Neural progenitor cell (in vitro differentiated cells): ENCODE measurements around the gene ANO4. TPM values are rescaled to one million over a fixed set of nuclear protein-coding genes. Genes with fewer than 3 reads are reported as not detected.

Experiments used
- DNase-seq: peaks from one replicate; pipeline ENCODE4 v3.0.0-alpha.2; 2016; ENCODE audit warnings: low spot score
- H2AFZ ChIP-seq: fragments of 200-600 bp; sonication (generic); replicated peaks from 2 replicates; pipeline ENCODE4 v1.6.1; 2016; ENCODE audit warnings: antibody characterized with exemption
- H3F3A ChIP-seq: fragments of 200-600 bp; sonication (generic); 2 replicates; pipeline ENCODE4 v1.6.1; 2016; ENCODE audit warnings: antibody characterized with exemption, low read depth
- H3K27ac ChIP-seq: fragments of 200-600 bp; sonication (generic); 2 replicates; pipeline ENCODE4 v1.5.1; 2016; ENCODE audit warnings: mild to moderate bottlenecking
- H3K27me3 ChIP-seq: fragments of 200-600 bp; sonication (generic); 2 replicates; pipeline ENCODE4 v1.6.1; 2016; ENCODE audit warnings: mild to moderate bottlenecking, moderate library complexity
- H3K36me3 ChIP-seq: fragments of 200-600 bp; sonication (generic); 2 replicates; pipeline ENCODE4 v1.5.1; 2016
- H3K4me1 ChIP-seq: fragments of 200-600 bp; sonication (generic); 2 replicates; pipeline ENCODE4 v1.6.1; 2016; ENCODE audit warnings: mixed run types
- H3K4me2 ChIP-seq: fragments of 200-600 bp; sonication (generic); 2 replicates; pipeline ENCODE4 v1.6.1; 2016
- H3K4me3 ChIP-seq: fragments of 200-600 bp; sonication (generic); 2 replicates; pipeline ENCODE4 v1.5.1; 2016
- H3K79me2 ChIP-seq: fragments of 200-600 bp; sonication (generic); 2 replicates; pipeline ENCODE4 v1.6.1; 2016; ENCODE audit warnings: low read depth
- H3K9ac ChIP-seq: fragments of 200-600 bp; sonication (generic); 2 replicates; pipeline ENCODE4 v1.6.1; 2016
- H3K9me3 ChIP-seq: fragments of 200-600 bp; sonication (generic); 2 replicates; pipeline ENCODE4 v1.5.1; 2016; ENCODE audit warnings: low read depth
- H4K20me1 ChIP-seq: fragments of 200-600 bp; sonication (generic); 2 replicates; pipeline ENCODE4 v1.6.1; 2016; ENCODE audit warnings: low read depth
- H3K27ac Mint-ChIP-seq: 3 replicates; pipeline ENCODE4 v1.8.0; 2021; ENCODE audit warnings: mixed read lengths
- H3K27me3 Mint-ChIP-seq: 2 replicates; pipeline ENCODE4 v1.8.0; 2022; ENCODE audit warnings: low read depth, mild to moderate bottlenecking, inconsistent platforms, moderate library complexity, mixed read lengths; ENCODE audit not compliant: insufficient read depth
- H3K36me3 Mint-ChIP-seq: 3 replicates; pipeline ENCODE4 v1.8.0; 2021; ENCODE audit warnings: mixed read lengths
- H3K4me1 Mint-ChIP-seq: 3 replicates; pipeline ENCODE4 v1.8.0; 2021; ENCODE audit warnings: mixed read lengths
- H3K4me3 Mint-ChIP-seq: 3 replicates; pipeline ENCODE4 v1.8.0; 2021; ENCODE audit warnings: mild to moderate bottlenecking, moderate library complexity, mixed read lengths
- H3K9me3 Mint-ChIP-seq: 3 replicates; pipeline ENCODE4 v1.8.0; 2020; ENCODE audit warnings: mixed read lengths
- CTCF ChIP-seq: fragments of 200-600 bp; sonication (generic); IDR thresholded peaks from 2 replicates; pipeline ENCODE4 v1.5.1; 2017; ENCODE audit warnings: antibody characterized with exemption, mild to moderate bottlenecking
- EZH2 ChIP-seq: fragments of 200-600 bp; sonication (generic); IDR thresholded peaks from 2 replicates; pipeline ENCODE4 v1.6.1; 2017; ENCODE audit warnings: antibody characterized with exemption, mild to moderate bottlenecking, moderate library complexity
- EZH2phosphoT487 ChIP-seq: fragments of 200-600 bp; sonication (generic); IDR thresholded peaks from 2 replicates; pipeline ENCODE4 v1.6.1; 2017; ENCODE audit warnings: antibody characterized with exemption
- total RNA-seq: library from RNA; depleted of rRNA; stranded (reverse); fragments of >200 nt; gene quantifications from 2 replicates; pipeline ENCODE4 v1.2.3, GENCODE V29; 2015; ENCODE audit warnings: low replicate concordance

ANO4 gene
- total RNA-seq, 1 donor from 2014 or later: not detected

- H3K9ac ChIP-seq: no peak overlapping the region
- no peaks in the 10 kb centered on the region for H3K79me2 ChIP-seq
- H2AFZ ChIP-seq: no peak overlapping the region
- H3K4me1 ChIP-seq: peaks cover 8% of the 10 kb centered on the region
- H3F3A ChIP-seq: no peaks in the 10 kb centered on the region
- TF ChIP-seq EZH2 (no peak), CTCF (no peak), EZH2phosphoT487 (no peak)
- no peaks in the 10 kb centered on the region for H3K27me3 ChIP-seq
- H4K20me1 ChIP-seq: no peaks in the 10 kb centered on the region
- no peak overlapping the region for H3K4me3 Mint-ChIP-seq
- peaks cover 36% of the 10 kb centered on the region for H3K4me1 Mint-ChIP-seq
- no peak overlapping the region for H3K27ac Mint-ChIP-seq
- no peak overlapping the region for H3K4me3 ChIP-seq
- H3K27ac ChIP-seq: no peak overlapping the region
- no peak for DNase-seq
- H3K36me3 Mint-ChIP-seq: no peaks in the 10 kb centered on the region
- peaks cover 8% of the 10 kb centered on the region for H3K9me3 Mint-ChIP-seq
- H3K9me3 ChIP-seq: no peaks in the 10 kb centered on the region
- H3K27me3 Mint-ChIP-seq: no peaks in the 10 kb centered on the region
- H3K36me3 ChIP-seq: no peaks in the 10 kb centered on the region
- H3K4me2 ChIP-seq: no peak overlapping the region
These were observed 6.1 kb downstream of the ANO4 start for GRCh38 chr12:100800723-100801122.

GRCh38 chr12:100801320-100801719 lies 6.7 kb downstream of the ANO4 start:
- no peak overlapping the region for H3K4me3 Mint-ChIP-seq
- H3K4me2 ChIP-seq: no peak overlapping the region
- peaks cover 8% of the 10 kb centered on the region for H3K9me3 Mint-ChIP-seq
- no peak for TF ChIP-seq EZH2
- no peak for TF ChIP-seq CTCF
- no peak for TF ChIP-seq EZH2phosphoT487
- peaks cover 8% of the 10 kb centered on the region for H3K4me1 ChIP-seq
- H3K9me3 ChIP-seq: no peaks in the 10 kb centered on the region
- H3K4me1 Mint-ChIP-seq: peaks cover 30% of the 10 kb centered on the region
- H3K27ac ChIP-seq: no peak overlapping the region
- no peak overlapping the region for H3K27ac Mint-ChIP-seq
- DNase-seq: no peak
- no peaks in the 10 kb centered on the region for H3K36me3 ChIP-seq
- H3K27me3 ChIP-seq: no peaks in the 10 kb centered on the region
- H3K4me3 ChIP-seq: no peak overlapping the region
- H4K20me1 ChIP-seq: no peaks in the 10 kb centered on the region
- no peaks in the 10 kb centered on the region for H3K79me2 ChIP-seq
- H3K36me3 Mint-ChIP-seq: no peaks in the 10 kb centered on the region
- H3K9ac ChIP-seq: no peak overlapping the region
- H3K27me3 Mint-ChIP-seq: no peaks in the 10 kb centered on the region
- H3F3A ChIP-seq: no peaks in the 10 kb centered on the region
- H2AFZ ChIP-seq: no peak overlapping the region

GRCh38 chr12:100808777-100809176 lies 14.2 kb downstream of the ANO4 start:
- no peaks in the 10 kb centered on the region for H3K4me1 Mint-ChIP-seq
- H3K27me3 Mint-ChIP-seq: no peaks in the 10 kb centered on the region

More at GRCh38 chr12:100808777-100809176, 14.2 kb downstream of the ANO4 start:
- Mint-ChIP-seq H3K4me3 (no peak overlapping the region), H3K27ac (no peak overlapping the region), H3K36me3 (no peaks in the 10 kb centered on the region), H3K9me3 (peaks cover 11% of the 10 kb centered on the region)
- TF ChIP-seq EZH2 (no peak), EZH2phosphoT487 (no peak), CTCF (no peak)
- H3F3A ChIP-seq: no peaks in the 10 kb centered on the region
- no peak overlapping the region for H3K27ac ChIP-seq
- H3K36me3 ChIP-seq: no peaks in the 10 kb centered on the region
- H3K9me3 ChIP-seq: no peaks in the 10 kb centered on the region
- no peaks in the 10 kb centered on the region for H4K20me1 ChIP-seq
- no peak for DNase-seq
- no peaks in the 10 kb centered on the region for H3K4me1 ChIP-seq
- no peak overlapping the region for H2AFZ ChIP-seq
- H3K79me2 ChIP-seq: no peaks in the 10 kb centered on the region
- no peak overlapping the region for H3K4me2 ChIP-seq
- no peak overlapping the region for H3K9ac ChIP-seq
- no peaks in the 10 kb centered on the region for H3K27me3 ChIP-seq
- no peak overlapping the region for H3K4me3 ChIP-seq
